ENCODE measurements around the gene PACSIN1.

The PACSIN1 gene

DNA sequence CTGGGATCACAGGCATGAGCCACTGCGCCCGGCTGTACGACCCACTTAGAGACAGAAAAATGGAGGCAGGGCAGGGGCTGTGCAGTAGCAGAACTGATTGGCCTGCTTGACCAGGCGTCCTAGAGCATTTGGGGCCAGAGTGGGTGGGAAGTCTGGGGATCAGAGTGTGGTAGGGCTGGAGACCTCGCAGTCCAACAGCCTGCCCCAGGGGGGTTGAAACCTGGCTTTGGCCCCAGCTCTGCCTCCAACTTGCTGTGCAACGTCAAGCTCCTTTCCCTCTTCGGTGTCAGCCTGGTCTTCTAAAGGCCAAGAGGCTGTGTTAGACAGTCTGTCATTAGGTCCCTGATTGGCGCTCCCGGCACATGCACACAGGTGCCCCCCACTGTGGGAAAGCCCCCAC is 105.5 kb downstream of the PACSIN1 start:
- Mint-ChIP-seq H3K27me3 (ENCODE audit: low read depth) (peaks cover 7% of the 10 kb centered on the region), H3K4me1 (no peaks in the 10 kb centered on the region), H3K9me3 (no peaks in the 10 kb centered on the region), H3K36me3 (ENCODE audit: low read depth) (no peaks in the 10 kb centered on the region), H3K4me3 (no peak overlapping the region), H3K27ac (no peak overlapping the region)
- TF ChIP-seq, protein P1, sequence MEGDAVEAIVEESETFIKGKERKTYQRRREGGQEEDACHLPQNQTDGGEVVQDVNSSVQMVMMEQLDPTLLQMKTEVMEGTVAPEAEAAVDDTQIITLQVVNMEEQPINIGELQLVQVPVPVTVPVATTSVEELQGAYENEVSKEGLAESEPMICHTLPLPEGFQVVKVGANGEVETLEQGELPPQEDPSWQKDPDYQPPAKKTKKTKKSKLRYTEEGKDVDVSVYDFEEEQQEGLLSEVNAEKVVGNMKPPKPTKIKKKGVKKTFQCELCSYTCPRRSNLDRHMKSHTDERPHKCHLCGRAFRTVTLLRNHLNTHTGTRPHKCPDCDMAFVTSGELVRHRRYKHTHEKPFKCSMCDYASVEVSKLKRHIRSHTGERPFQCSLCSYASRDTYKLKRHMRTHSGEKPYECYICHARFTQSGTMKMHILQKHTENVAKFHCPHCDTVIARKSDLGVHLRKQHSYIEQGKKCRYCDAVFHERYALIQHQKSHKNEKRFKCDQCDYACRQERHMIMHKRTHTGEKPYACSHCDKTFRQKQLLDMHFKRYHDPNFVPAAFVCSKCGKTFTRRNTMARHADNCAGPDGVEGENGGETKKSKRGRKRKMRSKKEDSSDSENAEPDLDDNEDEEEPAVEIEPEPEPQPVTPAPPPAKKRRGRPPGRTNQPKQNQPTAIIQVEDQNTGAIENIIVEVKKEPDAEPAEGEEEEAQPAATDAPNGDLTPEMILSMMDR (IDR thresholded peaks at IDR 0.05; ENCODE audit: unreplicated experiment in 3 of 3): no peak

GRCh38 chr6:34572021-34572420 is 106.1 kb downstream of the PACSIN1 start:
- H3K4me1 Mint-ChIP-seq: no peaks in the 10 kb centered on the region
- H3K27me3 Mint-ChIP-seq (ENCODE audit: low read depth): peaks cover 7% of the 10 kb centered on the region
- no peak overlapping the region for H3K4me3 Mint-ChIP-seq
- no peak overlapping the region for H3K27ac Mint-ChIP-seq
- no peaks in the 10 kb centered on the region for H3K36me3 Mint-ChIP-seq (ENCODE audit: low read depth)
- H3K9me3 Mint-ChIP-seq: no peaks in the 10 kb centered on the region
- TF ChIP-seq, protein P1 (IDR thresholded peaks at IDR 0.05; ENCODE audit: unreplicated experiment in 3 of 3): no peak

GRCh38 chr6:34572585-34572984 is 106.7 kb downstream of the PACSIN1 start:
- TF ChIP-seq, protein P1 (IDR thresholded peaks at IDR 0.05; ENCODE audit: unreplicated experiment in 3 of 3): no peak
- Mint-ChIP-seq H3K27ac (no peak overlapping the region), H3K4me3 (no peak overlapping the region), H3K9me3 (no peaks in the 10 kb centered on the region), H3K27me3 (ENCODE audit: low read depth) (peaks cover 7% of the 10 kb centered on the region), H3K36me3 (ENCODE audit: low read depth) (no peaks in the 10 kb centered on the region), H3K4me1 (no peaks in the 10 kb centered on the region)

GRCh38 chr6:34573567-34574183 is 107.8 kb downstream of the PACSIN1 start:
- TF ChIP-seq, protein P1 (IDR thresholded peaks at IDR 0.05; ENCODE audit: unreplicated experiment in 3 of 3): no peak
- Mint-ChIP-seq H3K4me3 (no peak overlapping the region), H3K4me1 (no peaks in the 10 kb centered on the region), H3K36me3 (ENCODE audit: low read depth) (no peaks in the 10 kb centered on the region), H3K27me3 (ENCODE audit: low read depth) (peaks cover 7% of the 10 kb centered on the region), H3K9me3 (no peaks in the 10 kb centered on the region), H3K27ac (no peak overlapping the region)

DNA sequence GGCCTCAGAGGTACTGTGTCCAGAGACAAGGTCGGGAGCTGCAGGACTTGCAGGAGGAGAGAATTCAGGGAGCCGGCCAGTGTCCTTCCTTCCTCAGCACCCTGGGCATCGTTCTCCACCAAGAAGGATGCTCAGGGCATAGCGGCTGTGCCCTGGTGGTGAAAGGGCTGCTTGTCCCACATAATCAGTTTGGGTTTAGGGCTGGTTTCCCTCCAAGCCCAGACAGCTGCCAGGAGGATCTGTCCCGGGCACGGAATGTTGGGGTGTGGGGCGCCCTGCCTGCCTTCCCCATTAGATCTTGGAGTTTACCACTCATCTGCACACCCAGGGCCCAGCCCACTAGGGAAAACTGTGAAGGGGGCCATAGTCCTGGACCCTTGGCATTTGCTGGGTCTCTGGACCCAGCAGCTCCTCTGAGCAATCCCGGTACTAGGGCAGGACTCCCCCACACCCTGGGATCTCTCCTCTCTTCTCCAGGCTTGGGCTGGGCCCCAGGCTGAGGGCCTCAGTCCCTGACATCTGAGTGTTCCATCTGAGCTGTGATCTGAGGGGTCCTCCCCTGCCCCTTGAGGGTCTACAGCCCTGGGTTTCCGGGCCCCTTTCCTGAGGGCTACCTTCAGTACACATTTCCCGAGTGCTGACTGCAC is 108.9 kb downstream of the PACSIN1 start:
- TF ChIP-seq, protein P1 (IDR thresholded peaks at IDR 0.05; ENCODE audit: unreplicated experiment in 3 of 3): no peak
- peaks cover 5% of the 10 kb centered on the region for H3K4me1 Mint-ChIP-seq

GRCh38 chr6:34575326-34575725 is 109.5 kb downstream of the PACSIN1 start:
- TF ChIP-seq, protein P1 (IDR thresholded peaks at IDR 0.05; ENCODE audit: unreplicated experiment in 3 of 3): no peak
- Mint-ChIP-seq H3K36me3 (ENCODE audit: low read depth) (no peaks in the 10 kb centered on the region), H3K4me1 (peaks cover 9% of the 10 kb centered on the region), H3K9me3 (no peaks in the 10 kb centered on the region), H3K4me3 (no peak overlapping the region), H3K27ac (peak overlapping the region in 1 of 3 experiments; percentile 25), H3K27me3 (ENCODE audit: low read depth) (peaks cover 7% of the 10 kb centered on the region)

More for the DNA sequence above, 108.9 kb downstream of the PACSIN1 start:
- Mint-ChIP-seq H3K9me3 (no peaks in the 10 kb centered on the region), H3K27ac (peak overlapping the region in 1 of 3 experiments; percentile 25), H3K36me3 (ENCODE audit: low read depth) (no peaks in the 10 kb centered on the region), H3K4me3 (no peak overlapping the region), H3K27me3 (ENCODE audit: low read depth) (peaks cover 7% of the 10 kb centered on the region)
